Panc1 (cell line): ENCODE data around the gene EPN2. TPM values are rescaled to one million over a fixed set of nuclear protein-coding genes. Genes with fewer than 3 reads are reported as not detected.

ENCODE experiments used
- ATAC-seq: fragments of 200-7000 bp; cut with Tn5 transposase; 2 replicates; pipeline ENCODE4 v1.9.1; 2020; ENCODE audit warnings: mild to moderate bottlenecking, moderate library complexity
- BruUV-seq: library from RNA; stranded (reverse); fragments of 400-500 nt; replicated peaks from 2 replicates; lab custom pipeline; 2021; lab: Mats Ljungman, UMichigan
- CTCF ChIA-PET: fragments of 300-600 bp; sonication (Branson Sonifier 250); formaldehyde crosslinking; loops from one replicate; lab custom pipeline; 2022; ENCODE audit warnings: antibody characterized with exemption; lab: Charles Lee
- POLR2A ChIA-PET: fragments of 300-600 bp; sonication (Branson Sonifier 250); formaldehyde crosslinking; loops from one replicate; lab custom pipeline; 2022; ENCODE audit warnings: antibody characterized with exemption; lab: Charles Lee
- DNase-seq: peaks from one replicate; pipeline ENCODE4 v3.0.0-alpha.2; 2010; ENCODE audit warnings: low read depth, low spot score
- H3K27ac ChIP-seq: 2 replicates; pipeline ENCODE4 v1.5.1; 2011; ENCODE audit warnings: mild to moderate bottlenecking, low read length, inconsistent platforms
- H3K27me3 ChIP-seq: fragments of 200-500 bp; sonication (Bioruptor generic); 2 replicates; pipeline ENCODE4 v1.6.0; 2014; ENCODE audit warnings: low read length, inconsistent platforms; ENCODE audit not compliant: control insufficient read depth, insufficient read depth
- H3K36me3 ChIP-seq: fragments of 200-500 bp; sonication (Bioruptor generic); 2 replicates; pipeline ENCODE4 v1.5.1; 2014; ENCODE audit warnings: inconsistent platforms, mild to moderate bottlenecking, low read length, moderate library complexity; ENCODE audit not compliant: control insufficient read depth, insufficient read depth
- H3K4me1 ChIP-seq: 2 replicates; pipeline ENCODE4 v1.5.1; 2011; ENCODE audit warnings: inconsistent platforms, mild to moderate bottlenecking, low read length, moderate library complexity; ENCODE audit not compliant: control insufficient read depth, insufficient read depth
- H3K4me3 ChIP-seq, 2 experiments: 2 replicates each; pipeline ENCODE4 v1.5.1; 2011 to 2012; ENCODE audit warnings: low read depth in 2 of 2, low read length in 2 of 2, mild to moderate bottlenecking in 2 of 2, inconsistent platforms in 1 of 2, moderate library complexity in 1 of 2
- H3K9me3 ChIP-seq: fragments of 200-500 bp; sonication (Bioruptor generic); 2 replicates; pipeline ENCODE4 v1.5.1; 2014; ENCODE audit warnings: low read depth, mild to moderate bottlenecking, inconsistent platforms, low read length, moderate library complexity; ENCODE audit not compliant: control insufficient read depth, insufficient read depth
- POLR2AphosphoS5 ChIP-seq: IDR thresholded peaks from 2 replicates; pipeline ENCODE4 v1.6.1; 2012; ENCODE audit warnings: mild to moderate bottlenecking, low read depth, low read length, moderate library complexity
- SIN3A ChIP-seq: IDR thresholded peaks from 2 replicates; pipeline ENCODE4 v1.6.1; 2012; ENCODE audit warnings: low read depth, mild to moderate bottlenecking, low read length, moderate library complexity, borderline replicate concordance; ENCODE audit not compliant: insufficient read depth
- TCF7L2 ChIP-seq: IDR thresholded peaks from 2 replicates; pipeline ENCODE4 v1.6.1; 2011; ENCODE audit warnings: mild to moderate bottlenecking, low read depth, low read length, inconsistent platforms
- in situ Hi-C: cut with HindIII; loops from 2 replicates; pipeline ENCODE4 v1.10.0; 2016; ENCODE audit warnings: low sequenced_read_pairs, low pct_unique_long_range_greater_than_20kb
- intact Hi-C: fragments of 100-400 bp; cut with micrococcal nuclease; formaldehyde crosslinking; loops from one replicate; pipeline ENCODE4 v1.10.0; 2022; ENCODE audit not compliant: unreplicated experiment
- total RNA-seq: library from RNA; stranded (reverse); gene quantifications from one replicate; pipeline ENCODE4 v1.2.1, GENCODE V29; 2021; ENCODE audit not compliant: unreplicated experiment
- TF ChIP-seq, protein P1 (sequence below): fragments of 450-650 bp; IDR thresholded peaks from 2 replicates; pipeline ENCODE4 v1.5.1; 2017; ENCODE audit warnings: mild to moderate bottlenecking
- TF ChIP-seq, protein P2 (sequence below), 2 experiments: IDR thresholded peaks; 2 replicates each; pipeline ENCODE4 v1.6.1; 2011 to 2012; ENCODE audit warnings: low read depth in 2 of 2, control low read depth in 1 of 2, low read length in 1 of 2, mild to moderate bottlenecking in 1 of 2, moderate library complexity in 1 of 2; ENCODE audit not compliant: insufficient read depth in 1 of 2

The EPN2 gene
- total RNA-seq, 1 experiment from 2014 or later, result 35.0 TPM

DNA sequence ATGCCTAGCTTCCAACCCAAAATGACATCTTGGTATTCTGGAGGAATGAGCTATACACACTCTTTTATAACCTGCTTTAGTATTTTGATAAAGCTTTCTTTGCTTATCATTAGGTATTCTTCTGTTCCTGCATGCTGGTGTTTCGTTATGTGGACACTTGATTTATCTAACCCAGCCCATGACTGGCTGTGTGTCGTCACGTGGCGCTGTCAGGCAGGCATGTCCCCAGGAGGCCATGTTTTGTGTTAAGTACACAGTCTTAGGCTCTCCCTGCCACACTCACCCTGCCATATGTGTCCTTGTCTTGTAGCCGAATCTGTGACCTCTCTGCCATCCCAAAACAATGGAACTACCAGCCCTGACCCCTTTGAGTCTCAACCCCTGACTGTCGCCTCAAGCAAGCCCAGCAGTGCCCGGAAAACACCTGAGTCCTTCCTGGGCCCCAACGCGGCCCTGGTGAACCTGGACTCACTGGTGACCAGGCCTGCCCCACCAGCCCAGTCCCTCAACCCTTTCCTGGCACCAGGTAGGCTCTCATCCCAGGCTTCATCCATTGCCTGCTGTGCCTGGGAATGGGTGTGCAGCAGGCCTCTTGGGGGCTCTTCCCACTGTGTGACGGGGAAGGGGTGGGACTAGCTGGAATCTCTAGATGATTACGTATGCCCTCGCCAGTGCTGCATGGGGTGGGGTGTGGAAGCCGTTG, 94.5 kb downstream of the EPN2 start:
- no peak for ATAC-seq
- no peaks in the 10 kb centered on the region for H3K9me3 ChIP-seq
- no TSS peak for BruUV-seq
- H3K27me3 ChIP-seq, result no peaks in the 10 kb centered on the region
- no peak overlapping the region for H3K27ac ChIP-seq
- in situ Hi-C loops (no loop called here), intact Hi-C loops (no loop called here)
- DNase-seq, result no peak
- no peaks in the 10 kb centered on the region for H3K36me3 ChIP-seq
- H3K4me1 ChIP-seq, result no peaks in the 10 kb centered on the region
- POLR2A ChIA-PET, result no interaction called here
- H3K4me3 ChIP-seq, result no peak overlapping the region
- TF ChIP-seq, protein P1, sequence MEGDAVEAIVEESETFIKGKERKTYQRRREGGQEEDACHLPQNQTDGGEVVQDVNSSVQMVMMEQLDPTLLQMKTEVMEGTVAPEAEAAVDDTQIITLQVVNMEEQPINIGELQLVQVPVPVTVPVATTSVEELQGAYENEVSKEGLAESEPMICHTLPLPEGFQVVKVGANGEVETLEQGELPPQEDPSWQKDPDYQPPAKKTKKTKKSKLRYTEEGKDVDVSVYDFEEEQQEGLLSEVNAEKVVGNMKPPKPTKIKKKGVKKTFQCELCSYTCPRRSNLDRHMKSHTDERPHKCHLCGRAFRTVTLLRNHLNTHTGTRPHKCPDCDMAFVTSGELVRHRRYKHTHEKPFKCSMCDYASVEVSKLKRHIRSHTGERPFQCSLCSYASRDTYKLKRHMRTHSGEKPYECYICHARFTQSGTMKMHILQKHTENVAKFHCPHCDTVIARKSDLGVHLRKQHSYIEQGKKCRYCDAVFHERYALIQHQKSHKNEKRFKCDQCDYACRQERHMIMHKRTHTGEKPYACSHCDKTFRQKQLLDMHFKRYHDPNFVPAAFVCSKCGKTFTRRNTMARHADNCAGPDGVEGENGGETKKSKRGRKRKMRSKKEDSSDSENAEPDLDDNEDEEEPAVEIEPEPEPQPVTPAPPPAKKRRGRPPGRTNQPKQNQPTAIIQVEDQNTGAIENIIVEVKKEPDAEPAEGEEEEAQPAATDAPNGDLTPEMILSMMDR, result no peak
- no peak for TF ChIP-seq POLR2AphosphoS5
- TF ChIP-seq, protein P2, sequence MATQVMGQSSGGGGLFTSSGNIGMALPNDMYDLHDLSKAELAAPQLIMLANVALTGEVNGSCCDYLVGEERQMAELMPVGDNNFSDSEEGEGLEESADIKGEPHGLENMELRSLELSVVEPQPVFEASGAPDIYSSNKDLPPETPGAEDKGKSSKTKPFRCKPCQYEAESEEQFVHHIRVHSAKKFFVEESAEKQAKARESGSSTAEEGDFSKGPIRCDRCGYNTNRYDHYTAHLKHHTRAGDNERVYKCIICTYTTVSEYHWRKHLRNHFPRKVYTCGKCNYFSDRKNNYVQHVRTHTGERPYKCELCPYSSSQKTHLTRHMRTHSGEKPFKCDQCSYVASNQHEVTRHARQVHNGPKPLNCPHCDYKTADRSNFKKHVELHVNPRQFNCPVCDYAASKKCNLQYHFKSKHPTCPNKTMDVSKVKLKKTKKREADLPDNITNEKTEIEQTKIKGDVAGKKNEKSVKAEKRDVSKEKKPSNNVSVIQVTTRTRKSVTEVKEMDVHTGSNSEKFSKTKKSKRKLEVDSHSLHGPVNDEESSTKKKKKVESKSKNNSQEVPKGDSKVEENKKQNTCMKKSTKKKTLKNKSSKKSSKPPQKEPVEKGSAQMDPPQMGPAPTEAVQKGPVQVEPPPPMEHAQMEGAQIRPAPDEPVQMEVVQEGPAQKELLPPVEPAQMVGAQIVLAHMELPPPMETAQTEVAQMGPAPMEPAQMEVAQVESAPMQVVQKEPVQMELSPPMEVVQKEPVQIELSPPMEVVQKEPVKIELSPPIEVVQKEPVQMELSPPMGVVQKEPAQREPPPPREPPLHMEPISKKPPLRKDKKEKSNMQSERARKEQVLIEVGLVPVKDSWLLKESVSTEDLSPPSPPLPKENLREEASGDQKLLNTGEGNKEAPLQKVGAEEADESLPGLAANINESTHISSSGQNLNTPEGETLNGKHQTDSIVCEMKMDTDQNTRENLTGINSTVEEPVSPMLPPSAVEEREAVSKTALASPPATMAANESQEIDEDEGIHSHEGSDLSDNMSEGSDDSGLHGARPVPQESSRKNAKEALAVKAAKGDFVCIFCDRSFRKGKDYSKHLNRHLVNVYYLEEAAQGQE (IDR thresholded peaks at IDR 0.05; ENCODE audit: insufficient read depth in 1 of 2, low read depth in 2 of 2, low read length in 1 of 2), result no peak
- no peak for TF ChIP-seq SIN3A
- TF ChIP-seq TCF7L2, result no peak
- CTCF ChIA-PET, result no interaction called here

DNA sequence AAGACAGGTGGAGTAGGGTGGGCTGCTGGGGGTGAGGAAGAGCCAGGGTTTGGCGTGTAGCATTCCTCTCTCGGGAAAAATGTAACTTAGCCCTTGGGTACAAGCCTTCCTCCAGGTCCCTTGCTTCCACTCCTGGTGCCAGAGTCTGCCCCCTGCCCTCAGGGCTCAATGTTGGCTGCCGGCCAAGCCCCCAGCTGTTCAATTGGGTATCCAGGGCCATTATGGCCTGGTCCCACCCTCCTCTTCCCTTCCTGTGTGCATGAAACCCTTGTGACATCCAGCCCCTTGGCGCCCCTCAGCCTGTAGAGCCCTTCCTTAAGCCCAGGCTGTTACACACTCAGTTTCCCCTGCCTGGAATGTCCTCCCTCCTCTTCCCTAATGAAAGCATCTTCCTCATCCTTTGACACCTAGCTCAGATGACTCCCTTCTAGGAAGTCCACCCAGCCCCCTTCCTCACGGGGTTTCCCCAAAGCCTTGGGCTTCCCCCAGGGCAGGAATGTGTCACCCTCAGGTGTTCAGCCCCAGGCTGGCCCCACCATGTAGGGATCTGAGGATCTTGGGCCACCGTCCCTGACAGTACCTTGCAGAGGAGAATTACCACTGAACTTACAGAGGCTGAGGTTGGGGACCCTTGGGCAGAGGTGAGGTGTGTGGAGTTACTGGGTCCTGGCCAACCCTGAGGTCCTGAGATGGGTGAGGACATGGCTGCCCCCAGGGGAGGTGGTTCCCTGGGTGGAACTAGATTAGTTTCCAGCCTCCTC, 95.4 kb downstream of the EPN2 start:
- TF ChIP-seq, protein P1, result no peak
- TF ChIP-seq TCF7L2, result no peak
- TF ChIP-seq POLR2AphosphoS5, result no peak
- TF ChIP-seq SIN3A, result no peak
- CTCF ChIA-PET, result no interaction called here
- Histone ChIP-seq H3K4me3 (no peak overlapping the region), H3K4me1 (no peaks in the 10 kb centered on the region), H3K27me3 (no peaks in the 10 kb centered on the region), H3K36me3 (no peaks in the 10 kb centered on the region), H3K9me3 (no peaks in the 10 kb centered on the region), H3K27ac (no peak overlapping the region)
- intact Hi-C loops, result no loop called here
- no peak for DNase-seq
- in situ Hi-C loops, result no loop called here
- BruUV-seq, result no TSS peak
- POLR2A ChIA-PET, result interaction anchor here (0.6 kb wide), 1 partner anchor 86 kb away, joined by 3 read pairs; no protein-coding TSS in a partner anchor
- ATAC-seq, result no peak
